NB4 (cell line): ENCODE measurements around the gene PPIF.

ENCODE experiments used
- DNase-seq: peaks from one replicate; pipeline ENCODE4 v3.0.0; 2010; ENCODE audit warnings: low read depth
- H3K4me3 ChIP-seq: one replicate; pipeline ENCODE4 v1.5.1; 2011; ENCODE audit warnings: mild to moderate bottlenecking, low read depth, low read length, moderate library complexity
- CTCF ChIP-seq: IDR thresholded peaks from one replicate; pipeline ENCODE4 v1.5.1; 2012; ENCODE audit warnings: low read depth, low read length
- MAX ChIP-seq: IDR thresholded peaks from 2 replicates; pipeline ENCODE4 v1.6.1; 2011; ENCODE audit warnings: low read depth, low read length
- MYC ChIP-seq: IDR thresholded peaks from 2 replicates; pipeline ENCODE4 v1.6.1; 2011; ENCODE audit warnings: low read depth, low read length
- POLR2A ChIP-seq: IDR thresholded peaks from 2 replicates; pipeline ENCODE4 v1.6.1; 2011; ENCODE audit warnings: mild to moderate bottlenecking; ENCODE audit not compliant: insufficient read length; ENCODE audit errors: extremely low read depth

PPIF gene

GRCh38 chr10:79321494-79321882 lies 25.8 kb upstream of the PPIF start:
- no peak overlapping the region for H3K4me3 ChIP-seq
- no peak for DNase-seq
- TF ChIP-seq POLR2A (no peak), CTCF (no peak), MYC (no peak), MAX (no peak)

- no peak for TF ChIP-seq MYC
- TF ChIP-seq MAX = no peak
- TF ChIP-seq POLR2A = no peak
- TF ChIP-seq CTCF = no peak
- no peak overlapping the region for H3K4me3 ChIP-seq
- DNase-seq = no peak
Measured at GRCh38 chr10:79321951-79322350, 25.3 kb upstream of the PPIF start.

GRCh38 chr10:79322616-79323543 lies 24.4 kb upstream of the PPIF start:
- H3K4me3 ChIP-seq = no peak overlapping the region
- DNase-seq = peak; percentile 89
- TF ChIP-seq MYC = no peak
- peak; percentile 3; the same call in 1 of the 2 replicates for TF ChIP-seq MAX
- TF ChIP-seq POLR2A = no peak
- TF ChIP-seq CTCF = no peak

GRCh38 chr10:79323602-79324001 lies 23.7 kb upstream of the PPIF start:
- no peak overlapping the region for H3K4me3 ChIP-seq
- no peak for TF ChIP-seq POLR2A
- TF ChIP-seq CTCF = no peak
- no peak for TF ChIP-seq MAX
- no peak for TF ChIP-seq MYC
- no peak for DNase-seq

- DNase-seq = peak; percentile 38
- TF ChIP-seq MYC = no peak
- no peak for TF ChIP-seq MAX
- TF ChIP-seq POLR2A = no peak
Measured at GRCh38 chr10:79324032-79324695, 23.1 kb upstream of the PPIF start.

GRCh38 chr10:79326361-79327089 lies 20.7 kb upstream of the PPIF start:
- H3K4me3 ChIP-seq = no peak overlapping the region
- TF ChIP-seq POLR2A (no peak), MYC (no peak), CTCF (no peak), MAX (no peak)
- DNase-seq = no peak

More at GRCh38 chr10:79324032-79324695, 23.1 kb upstream of the PPIF start:
- H3K4me3 ChIP-seq = no peak overlapping the region
